GM23248 (cell line): ENCODE measurements around the gene RWDD1. TPM values are rescaled to one million over a fixed set of nuclear protein-coding genes. Genes with fewer than 3 reads are reported as not detected.

Experiments
- DNase-seq: peaks from one replicate; pipeline ENCODE4 v3.0.0-alpha.2; 2015
- H2AFZ ChIP-seq: fragments of 200-600 bp; sonication (generic); 2 replicates; pipeline ENCODE4 v1.6.1; 2016; ENCODE audit warnings: antibody characterized with exemption
- H3F3A ChIP-seq: fragments of 200-600 bp; sonication (generic); 2 replicates; pipeline ENCODE4 v1.6.1; 2016; ENCODE audit warnings: mild to moderate bottlenecking, antibody characterized with exemption, mixed run types; ENCODE audit not compliant: insufficient read depth
- H3K27ac ChIP-seq: fragments of 200-600 bp; sonication (generic); 2 replicates; pipeline ENCODE4 v1.5.1; 2016; ENCODE audit warnings: mild to moderate bottlenecking
- H3K27me3 ChIP-seq: fragments of 200-600 bp; sonication (generic); replicated peaks from 2 replicates; pipeline ENCODE4 v1.6.1; 2016; ENCODE audit warnings: mild to moderate bottlenecking; ENCODE audit not compliant: insufficient read depth
- H3K36me3 ChIP-seq: fragments of 200-600 bp; sonication (generic); 2 replicates; pipeline ENCODE4 v1.6.1; 2016; ENCODE audit warnings: low read depth, mild to moderate bottlenecking
- H3K4me1 ChIP-seq: fragments of 200-600 bp; sonication (generic); 2 replicates; pipeline ENCODE4 v1.6.1; 2016; ENCODE audit warnings: mild to moderate bottlenecking; ENCODE audit not compliant: insufficient read depth
- H3K4me2 ChIP-seq: fragments of 200-600 bp; sonication (generic); one replicate; pipeline ENCODE4 v1.6.1; 2016; ENCODE audit warnings: mild to moderate bottlenecking; ENCODE audit not compliant: unreplicated experiment
- H3K4me3 ChIP-seq: fragments of 200-600 bp; sonication (generic); 2 replicates; pipeline ENCODE4 v1.5.1; 2016; ENCODE audit warnings: mild to moderate bottlenecking
- H3K79me2 ChIP-seq: fragments of 200-600 bp; sonication (generic); 2 replicates; pipeline ENCODE4 v1.6.1; 2016; ENCODE audit warnings: mild to moderate bottlenecking; ENCODE audit not compliant: insufficient read depth
- H3K9ac ChIP-seq: fragments of 200-600 bp; sonication (generic); 2 replicates; pipeline ENCODE4 v1.6.1; 2016; ENCODE audit warnings: mild to moderate bottlenecking
- H3K9me2 ChIP-seq: fragments of 200-600 bp; sonication (generic); 2 replicates; pipeline ENCODE4 v1.6.1; 2016; ENCODE audit warnings: mixed run types, mild to moderate bottlenecking, moderate library complexity; ENCODE audit not compliant: insufficient read depth
- H3K9me3 ChIP-seq: fragments of 200-600 bp; sonication (generic); one replicate; pipeline ENCODE4 v1.6.1; 2017; ENCODE audit warnings: low read depth
- H4K20me1 ChIP-seq: fragments of 200-600 bp; sonication (generic); 2 replicates; pipeline ENCODE4 v1.6.0; 2016; ENCODE audit not compliant: insufficient read depth
- EZH2 ChIP-seq: fragments of 200-600 bp; sonication (generic); IDR thresholded peaks from 2 replicates; pipeline ENCODE4 v1.6.1; 2018; ENCODE audit warnings: antibody characterized with exemption, mild to moderate bottlenecking; ENCODE audit not compliant: insufficient read depth, poor library complexity, severe bottlenecking
- EZH2phosphoT487 ChIP-seq: fragments of 200-600 bp; sonication (generic); IDR thresholded peaks from 2 replicates; pipeline ENCODE4 v1.6.1; 2018; ENCODE audit warnings: antibody characterized with exemption, moderate library complexity, mild to moderate bottlenecking, low read depth; ENCODE audit not compliant: insufficient read depth
- WGBS, 2 experiments: methylation state at CpG; one replicate each; pipeline ENCODE4 v1.1.6; 2015 to 2017; ENCODE audit warnings: low lambda C conversion rate in 2 of 2, low coverage in 1 of 2; ENCODE audit errors: missing lambda C conversion rate in 2 of 2; 5-methylcytosine and 5-hydroxymethylcytosine counted together
- in situ Hi-C: fragments of 300-500 bp; cut with MboI; formaldehyde crosslinking; loops from 2 replicates; pipeline ENCODE4 v1.15.0; 2020
- polyA plus RNA-seq: library from polyadenylated mRNA; unstranded; fragments of >200 nt; fragmentation: Nextera tagmentation; extraction: Ambion mirVana; gene quantifications from 2 replicates; pipeline ENCODE4 v1.2.1, GENCODE V29; 2016
- total RNA-seq: library from RNA; depleted of rRNA; stranded (reverse); fragments of >200 nt; shearing (Covaris generic); gene quantifications from 2 replicates; pipeline ENCODE4 v1.2.3, GENCODE V29; 2014

RWDD1 gene
- total and polyA plus RNA-seq, 2 experiments from 2014 or later, result 37.7 to 112 TPM

DNA sequence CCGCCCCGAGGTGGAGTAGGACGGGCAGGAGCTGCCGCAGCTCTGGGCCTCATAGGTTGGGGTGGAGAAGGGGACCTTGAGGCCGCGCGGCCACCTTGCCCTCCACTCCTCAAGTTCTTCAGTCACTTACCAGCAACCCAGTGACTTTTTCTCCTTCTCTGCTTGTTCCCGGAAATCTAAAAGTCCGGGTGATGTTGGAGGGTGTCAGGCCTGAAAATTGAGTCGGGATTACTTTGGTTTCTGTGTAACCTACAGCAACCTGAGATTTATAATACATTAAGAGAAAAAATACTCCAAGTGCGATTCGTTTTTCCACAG lies 338 bp downstream of the RWDD1 start:
- DNase-seq, result no peak
- Histone ChIP-seq H3F3A (peaks cover 31% of the 10 kb centered on the region), H4K20me1 (no peaks in the 10 kb centered on the region), H3K9ac (peak overlapping the region; percentile 93), H2AFZ (peak overlapping the region; percentile 87), H3K4me1 (peaks cover 39% of the 10 kb centered on the region), H3K27me3 (no peaks in the 10 kb centered on the region), H3K36me3 (no peaks in the 10 kb centered on the region; the same call in 1 of the 2 replicates), H3K4me3 (peak overlapping the region; percentile 88), H3K9me2 (no peaks in the 10 kb centered on the region), H3K9me3 (no peaks in the 10 kb centered on the region), H3K79me2 (peaks cover 70% of the 10 kb centered on the region), H3K27ac (peak overlapping the region; percentile 79), H3K4me2 (peak overlapping the region; percentile 90)
- 0% methylated on average over 11 to 12 of the region's 12 CpGs for WGBS, 2 experiments
- in situ Hi-C loops, result no loop called here
- no peak for TF ChIP-seq EZH2
- no peak for TF ChIP-seq EZH2phosphoT487

DNA sequence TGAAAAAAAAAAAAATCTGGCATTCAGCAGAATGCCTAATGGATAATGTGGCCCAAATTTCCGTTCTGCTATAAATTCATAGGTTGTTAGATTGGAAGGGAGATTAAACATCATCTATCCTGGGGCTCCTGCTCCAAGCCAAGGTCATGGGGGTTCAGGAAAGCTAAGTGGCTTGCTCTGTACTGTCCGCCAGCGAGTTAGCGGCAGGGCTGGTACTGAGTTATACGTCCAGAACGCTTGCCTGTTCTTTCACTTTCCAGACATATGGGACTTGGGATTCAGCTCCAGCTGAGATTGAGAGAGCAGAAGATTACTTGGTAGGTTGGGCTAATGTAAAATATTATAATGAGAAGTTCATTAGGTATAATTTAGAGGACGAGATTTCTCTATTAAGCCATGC lies 858 bp downstream of the RWDD1 start:
- H3K9ac ChIP-seq, result peak overlapping the region; percentile 93
- H3K9me2 ChIP-seq, result no peaks in the 10 kb centered on the region
- peaks cover 39% of the 10 kb centered on the region for H3K4me1 ChIP-seq
- peak overlapping the region; percentile 88 for H3K4me3 ChIP-seq
- in situ Hi-C loops, result no loop called here
- H3K4me2 ChIP-seq, result peak overlapping the region; percentile 90
- H3K36me3 ChIP-seq, result no peaks in the 10 kb centered on the region; the same call in 1 of the 2 replicates
- peaks cover 75% of the 10 kb centered on the region for H3K79me2 ChIP-seq
- 2 to 3% methylated on average over 7 of the region's 7 CpGs for WGBS, 2 experiments
- H4K20me1 ChIP-seq, result no peaks in the 10 kb centered on the region
- peak overlapping the region; percentile 87 for H2AFZ ChIP-seq
- peak overlapping the region; percentile 79 for H3K27ac ChIP-seq
- TF ChIP-seq EZH2phosphoT487, result no peak
- no peak for TF ChIP-seq EZH2
- no peaks in the 10 kb centered on the region for H3K27me3 ChIP-seq
- DNase-seq, result peak; percentile 75
- no peaks in the 10 kb centered on the region for H3K9me3 ChIP-seq
- peaks cover 31% of the 10 kb centered on the region for H3F3A ChIP-seq

DNA sequence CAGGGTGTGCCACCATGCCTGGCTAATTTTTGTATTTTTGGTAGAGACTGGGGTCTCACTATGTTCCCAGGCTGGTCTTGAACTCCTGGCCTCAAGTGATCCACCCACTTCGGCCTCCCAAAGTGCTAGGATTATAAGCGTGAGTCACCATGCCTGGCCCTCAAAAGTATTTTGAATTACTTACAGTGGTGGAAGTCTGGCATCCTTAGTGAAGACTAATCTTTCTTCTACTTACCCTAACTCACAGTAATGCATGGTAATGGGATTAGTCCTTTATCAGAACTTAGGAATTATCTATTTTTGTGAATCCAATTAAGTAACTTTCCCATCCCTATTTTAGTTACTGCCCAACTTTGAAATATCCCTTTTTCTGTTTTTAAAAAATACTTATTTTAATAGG lies 3.9 kb downstream of the RWDD1 start:
- TF ChIP-seq EZH2phosphoT487 (no peak), EZH2 (no peak)
- no peak overlapping the region for H3K9ac ChIP-seq
- H3K9me2 ChIP-seq, result no peaks in the 10 kb centered on the region
- H2AFZ ChIP-seq, result no peak overlapping the region
- no peaks in the 10 kb centered on the region for H3K9me3 ChIP-seq
- 90 to 95% methylated on average over 2 of the region's 2 CpGs for WGBS, 2 experiments
- H4K20me1 ChIP-seq, result no peaks in the 10 kb centered on the region
- in situ Hi-C loops, result no loop called here
- DNase-seq, result no peak
- no peak overlapping the region for H3K4me2 ChIP-seq
- no peak overlapping the region for H3K4me3 ChIP-seq
- H3K27me3 ChIP-seq, result no peaks in the 10 kb centered on the region
- H3F3A ChIP-seq, result peaks cover 27% of the 10 kb centered on the region
- no peak overlapping the region for H3K27ac ChIP-seq
- peaks cover 10% of the 10 kb centered on the region; the same call in 1 of the 2 replicates for H3K36me3 ChIP-seq
- H3K79me2 ChIP-seq, result peaks cover 95% of the 10 kb centered on the region
- peaks cover 30% of the 10 kb centered on the region for H3K4me1 ChIP-seq

DNA sequence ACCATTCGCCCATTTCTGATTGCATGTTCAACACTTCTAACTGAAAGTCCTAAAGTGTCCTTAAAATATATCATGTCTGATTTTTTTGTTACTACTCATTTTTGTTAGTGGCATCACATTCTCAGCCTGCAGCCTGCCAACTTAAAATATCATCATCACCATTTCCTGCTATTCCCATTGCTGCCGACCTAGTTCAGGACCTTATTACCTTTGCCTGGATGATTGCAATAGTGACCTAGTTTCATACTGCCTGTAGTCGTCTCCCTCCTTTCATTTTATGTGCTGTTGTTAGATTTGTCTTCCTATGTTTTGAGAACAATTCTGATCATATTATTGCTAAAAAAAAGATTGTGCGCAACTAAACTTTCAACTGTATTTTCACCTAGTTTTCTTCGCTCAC lies 6.2 kb downstream of the RWDD1 start:
- H3F3A ChIP-seq, result peaks cover 17% of the 10 kb centered on the region
- H4K20me1 ChIP-seq, result no peaks in the 10 kb centered on the region
- H3K4me3 ChIP-seq, result no peak overlapping the region
- 85 to 86% methylated on average over 5 of the region's 5 CpGs for WGBS, 2 experiments
- no peaks in the 10 kb centered on the region for H3K9me3 ChIP-seq
- H2AFZ ChIP-seq, result no peak overlapping the region
- no peak overlapping the region for H3K4me2 ChIP-seq
- H3K9ac ChIP-seq, result no peak overlapping the region
- peaks cover 22% of the 10 kb centered on the region for H3K36me3 ChIP-seq
- in situ Hi-C loops, result no loop called here
- H3K9me2 ChIP-seq, result no peaks in the 10 kb centered on the region
- no peak for DNase-seq
- H3K27me3 ChIP-seq, result no peaks in the 10 kb centered on the region
- H3K4me1 ChIP-seq, result peaks cover 34% of the 10 kb centered on the region
- H3K27ac ChIP-seq, result no peak overlapping the region
- no peak for TF ChIP-seq EZH2
- peaks cover 100% of the 10 kb centered on the region for H3K79me2 ChIP-seq

DNA sequence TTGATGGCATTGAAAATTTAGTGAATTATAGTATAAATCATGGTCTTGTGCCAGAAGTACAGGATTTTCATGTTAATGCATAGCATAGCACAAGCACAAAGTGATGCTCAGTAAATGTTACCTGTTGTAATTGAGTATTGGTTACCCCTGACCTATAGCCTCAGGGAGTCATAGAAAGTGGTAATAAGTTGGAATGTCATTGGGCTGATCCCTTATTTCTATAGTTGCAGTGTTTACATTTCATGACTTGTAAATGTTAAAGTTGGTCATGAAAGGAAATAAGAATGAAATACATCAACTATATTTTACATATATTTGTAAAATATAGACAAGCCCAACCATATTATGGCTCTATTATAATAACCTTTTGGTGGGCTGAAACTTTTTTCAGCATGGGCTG lies 7.0 kb downstream of the RWDD1 start:
- TF ChIP-seq EZH2phosphoT487 (no peak), EZH2 (no peak)
- H4K20me1 ChIP-seq, result no peaks in the 10 kb centered on the region
- no peaks in the 10 kb centered on the region for H3K9me2 ChIP-seq
- H3F3A ChIP-seq, result peaks cover 11% of the 10 kb centered on the region
- in situ Hi-C loops, result no loop called here
- peaks cover 98% of the 10 kb centered on the region for H3K79me2 ChIP-seq
- no peak for DNase-seq
- no peak overlapping the region for H3K27ac ChIP-seq
- no peaks in the 10 kb centered on the region for H3K9me3 ChIP-seq
- H3K9ac ChIP-seq, result no peak overlapping the region
- H2AFZ ChIP-seq, result no peak overlapping the region
- H3K4me2 ChIP-seq, result no peak overlapping the region
- no peaks in the 10 kb centered on the region for H3K27me3 ChIP-seq
- no peak overlapping the region for H3K4me3 ChIP-seq
- peaks cover 26% of the 10 kb centered on the region for H3K36me3 ChIP-seq
- H3K4me1 ChIP-seq, result peaks cover 25% of the 10 kb centered on the region
